ENCODE data around the gene C1orf174. TPM values are rescaled to one million over a fixed set of nuclear protein-coding genes. Genes with fewer than 3 reads are reported as not detected.
A peak's percentile ranks its signal among the peaks of the same experiment; 100 is the strongest.

The C1orf174 gene
- total and polyA plus RNA-seq, 2 donors (not counting 1 experiment from before 2014, with no cell fraction given): 24.1 to 39.6 TPM

- Histone ChIP-seq H3K4me1 (ENCODE audit: control insufficient read depth, extremely low read depth, insufficient read depth, low read length) (peaks cover 6% of the 10 kb centered on the region), H4K20me1 (ENCODE audit: control insufficient read depth, extremely low read depth, insufficient read depth, low read length) (no peaks in the 10 kb centered on the region)
These were observed 5.3 kb downstream of the C1orf174 start for GRCh38 chr1:3894626-3895278.

GRCh38 chr1:3893190-3893589 is 6.9 kb downstream of the C1orf174 start:
- H3K27me3 ChIP-seq (ENCODE audit: control insufficient read depth, insufficient read depth, low read length): no peaks in the 10 kb centered on the region
- H3K79me2 ChIP-seq (ENCODE audit: control insufficient read depth, insufficient read depth, low read length): peaks cover 51% of the 10 kb centered on the region
- TF ChIP-seq EZH2 (IDR thresholded peaks at IDR 0.05; ENCODE audit: low read length, missing control alignments) (no peak), CTCF (conservative IDR thresholded peaks at IDR 0.05 in 1 of 2, IDR thresholded peaks at IDR 0.05 in 1 of 2; ENCODE audit: low read depth in 1 of 2, low read length in 2 of 2) (no peak)
- no peak overlapping the region for H2AFZ ChIP-seq (ENCODE audit: low read length)
- no peaks in the 10 kb centered on the region for H3K9me3 ChIP-seq (ENCODE audit: control insufficient read depth, insufficient read depth, low read depth, low read length)
- H3K4me1 ChIP-seq (ENCODE audit: control insufficient read depth, extremely low read depth, insufficient read depth, low read length): peaks cover 6% of the 10 kb centered on the region
- DNase-seq (ENCODE audit: low read depth in 2 of 2): no peak
- H3K27ac ChIP-seq (ENCODE audit: insufficient read depth, low read length): no peak overlapping the region
- no peak overlapping the region for H3K9ac ChIP-seq (ENCODE audit: insufficient read depth, low read length)
- H3K4me3 ChIP-seq (replicated peaks in 1 of 4; ENCODE audit: control extremely low read depth in 1 of 4, insufficient read depth in 1 of 4, low read depth in 3 of 4, low read length in 4 of 4): no peak overlapping the region
- H3K36me3 ChIP-seq (ENCODE audit: control insufficient read depth, insufficient read depth, low read length): peaks cover 3% of the 10 kb centered on the region
- H3K4me2 ChIP-seq (ENCODE audit: extremely low read depth, insufficient read depth, low read length): no peak overlapping the region
- no peaks in the 10 kb centered on the region for H4K20me1 ChIP-seq (ENCODE audit: control insufficient read depth, extremely low read depth, insufficient read depth, low read length)

More at GRCh38 chr1:3894626-3895278, 5.3 kb downstream of the C1orf174 start:
- Histone ChIP-seq H3K9ac (ENCODE audit: insufficient read depth, low read length) (no peak overlapping the region), H3K4me3 (replicated peaks in 1 of 4; ENCODE audit: control extremely low read depth in 1 of 4, insufficient read depth in 1 of 4, low read depth in 3 of 4, low read length in 4 of 4) (no peak overlapping the region), H3K36me3 (ENCODE audit: control insufficient read depth, insufficient read depth, low read length) (no peaks in the 10 kb centered on the region), H3K27me3 (ENCODE audit: control insufficient read depth, insufficient read depth, low read length) (no peaks in the 10 kb centered on the region), H3K79me2 (ENCODE audit: control insufficient read depth, insufficient read depth, low read length) (peaks cover 66% of the 10 kb centered on the region), H2AFZ (ENCODE audit: low read length) (no peak overlapping the region), H3K4me2 (ENCODE audit: extremely low read depth, insufficient read depth, low read length) (no peak overlapping the region), H3K9me3 (ENCODE audit: control insufficient read depth, insufficient read depth, low read depth, low read length) (no peaks in the 10 kb centered on the region), H3K27ac (ENCODE audit: insufficient read depth, low read length) (no peak overlapping the region)
- DNase-seq (ENCODE audit: low read depth in 2 of 2): no peak
- TF ChIP-seq EZH2 (IDR thresholded peaks at IDR 0.05; ENCODE audit: low read length, missing control alignments) (no peak), CTCF (conservative IDR thresholded peaks at IDR 0.05 in 1 of 2, IDR thresholded peaks at IDR 0.05 in 1 of 2; ENCODE audit: low read depth in 1 of 2, low read length in 2 of 2) (no peak)

- H3K9me3 ChIP-seq (ENCODE audit: control insufficient read depth, insufficient read depth, low read depth, low read length): no peaks in the 10 kb centered on the region
- no peaks in the 10 kb centered on the region for H4K20me1 ChIP-seq (ENCODE audit: control insufficient read depth, extremely low read depth, insufficient read depth, low read length)
- DNase-seq (ENCODE audit: low read depth in 2 of 2): peak in 1 of 2 donors; percentile 27
- no peaks in the 10 kb centered on the region for H3K27me3 ChIP-seq (ENCODE audit: control insufficient read depth, insufficient read depth, low read length)
- H3K4me2 ChIP-seq (ENCODE audit: extremely low read depth, insufficient read depth, low read length): no peak overlapping the region
- H2AFZ ChIP-seq (ENCODE audit: low read length): no peak overlapping the region
- no peak overlapping the region for H3K4me3 ChIP-seq (replicated peaks in 1 of 4; ENCODE audit: control extremely low read depth in 1 of 4, insufficient read depth in 1 of 4, low read depth in 3 of 4, low read length in 4 of 4)
- no peak overlapping the region for H3K27ac ChIP-seq (ENCODE audit: insufficient read depth, low read length)
- H3K79me2 ChIP-seq (ENCODE audit: control insufficient read depth, insufficient read depth, low read length): peaks cover 46% of the 10 kb centered on the region
- no peak for TF ChIP-seq CTCF (conservative IDR thresholded peaks at IDR 0.05 in 1 of 2, IDR thresholded peaks at IDR 0.05 in 1 of 2; ENCODE audit: low read depth in 1 of 2, low read length in 2 of 2)
- no peak for TF ChIP-seq EZH2 (IDR thresholded peaks at IDR 0.05; ENCODE audit: low read length, missing control alignments)
- H3K4me1 ChIP-seq (ENCODE audit: control insufficient read depth, extremely low read depth, insufficient read depth, low read length): peaks cover 6% of the 10 kb centered on the region
- no peak overlapping the region for H3K9ac ChIP-seq (ENCODE audit: insufficient read depth, low read length)
- H3K36me3 ChIP-seq (ENCODE audit: control insufficient read depth, insufficient read depth, low read length): peaks cover 3% of the 10 kb centered on the region
These were observed 7.3 kb downstream of the C1orf174 start for GRCh38 chr1:3892748-3893147.

Data from fibroblast of lung (primary cell).